ENCODE results near the gene MCF2. TPM values are rescaled to one million over a fixed set of nuclear protein-coding genes. Genes with fewer than 3 reads are reported as not detected.

The MCF2 gene
- total and polyA plus RNA-seq, 2 of the 8 experiments (the other 6 are each of a cell fraction or from before 2014, with no cell fraction given): 0.30 to 0.71 TPM

GRCh38 chrX:139596068-139596467, 111.9 kb downstream of the MCF2 start:
- 55% methylated on average over 4 of the region's 4 CpGs; no CpG with 5 or more reads in 1 of the 2 experiments for WGBS, 2 experiments (ENCODE audit: extremely low coverage in 1 of 2, insufficient coverage in 1 of 2, insufficient read length in 1 of 2, insufficient replicate concordance in 2 of 2, low coverage in 1 of 2, low lambda C conversion rate in 2 of 2, missing lambda C conversion rate in 1 of 2)

More at GRCh38 chrX:139596068-139596467, 111.9 kb downstream of the MCF2 start:
- Histone ChIP-seq H4K20me1 (replicated peaks in 1 of 2; ENCODE audit: control insufficient read depth in 1 of 2, insufficient read depth in 2 of 2, low read length in 2 of 2) (no peaks in the 10 kb centered on the region), H2BK5ac (ENCODE audit: low read depth, low read length) (no peak overlapping the region), H4K5ac (ENCODE audit: insufficient read length, low read depth, low read length) (no peak overlapping the region), H3K27ac (ENCODE audit: low read depth, low read length) (no peak overlapping the region), H3K79me2 (ENCODE audit: control insufficient read depth in 1 of 2, insufficient read depth in 2 of 2, low read length in 2 of 2) (no peaks in the 10 kb centered on the region), H4K8ac (ENCODE audit: extremely low read depth, insufficient read depth, low read length) (no peak overlapping the region), H3K36me3 (ENCODE audit: control insufficient read depth in 2 of 4, insufficient read depth in 4 of 4, low read length in 3 of 4) (no peaks in the 10 kb centered on the region), H3K56ac (replicated peaks; ENCODE audit: insufficient read length, low read depth, low read length) (no peak overlapping the region), H3K9ac (replicated peaks in 1 of 4; ENCODE audit: extremely low read depth in 1 of 4, low read depth in 3 of 4, low read length in 3 of 4) (no peak overlapping the region), H3K23me2 (ENCODE audit: low read depth, low read length) (no peaks in the 10 kb centered on the region), H3K4me2 (ENCODE audit: insufficient read depth in 1 of 2, low read depth in 2 of 2, low read length in 2 of 2) (no peak overlapping the region), H4K91ac (replicated peaks; ENCODE audit: insufficient read length, low read length) (no peak overlapping the region), H2BK15ac (ENCODE audit: low read length) (no peak overlapping the region), H3K23ac (ENCODE audit: insufficient read length) (no peak overlapping the region), H3K4ac (replicated peaks; ENCODE audit: insufficient read length, low read depth, low read length) (no peak overlapping the region), H2BK20ac (ENCODE audit: low read length) (no peak overlapping the region), H3K4me1 (replicated peaks in 1 of 4; ENCODE audit: control insufficient read depth in 3 of 4, insufficient read depth in 4 of 4, low read length in 3 of 4) (no peaks in the 10 kb centered on the region), H3K14ac (ENCODE audit: insufficient read length) (no peak overlapping the region), H3K4me3 (ENCODE audit: extremely low read depth in 1 of 4, insufficient read depth in 2 of 4, low read depth in 3 of 4, low read length in 4 of 4) (no peak overlapping the region), H3K79me1 (ENCODE audit: low read depth, low read length) (no peaks in the 10 kb centered on the region), H2BK120ac (replicated peaks; ENCODE audit: low read depth, low read length) (no peak overlapping the region), H3K27me3 (replicated peaks in 1 of 4; ENCODE audit: control insufficient read depth in 3 of 4, extremely low read depth in 1 of 4, insufficient read depth in 3 of 4, low read length in 3 of 4) (no peaks in the 10 kb centered on the region), H2BK12ac (ENCODE audit: low read depth, low read length) (no peak overlapping the region), H2AK5ac (ENCODE audit: low read depth, low read length) (no peak overlapping the region), H3K9me3 (ENCODE audit: insufficient read depth in 2 of 2, low read depth in 1 of 2, low read length in 1 of 2) (no peaks in the 10 kb centered on the region), H2AFZ (ENCODE audit: low read length) (no peak overlapping the region), H3K18ac (ENCODE audit: extremely low read depth, low read length) (no peak overlapping the region)
- DNase-seq (ENCODE audit: low read depth in 1 of 2, low spot score in 2 of 2) (no peak), FAIRE-seq (peak; percentile 52)
- TF ChIP-seq RAD21 (IDR thresholded peaks at IDR 0.05 in 1 of 2, conservative IDR thresholded peaks at IDR 0.05 in 1 of 2; ENCODE audit: low read depth in 2 of 2, low read length in 2 of 2) (peak; percentile 12 to 28; a peak in 3 of 4 replicates), POLR2A (IDR thresholded peaks at IDR 0.05; ENCODE audit: control extremely low read depth in 1 of 2, low read depth in 2 of 2, low read length in 2 of 2) (no peak), EZH2 (IDR thresholded peaks at IDR 0.05; ENCODE audit: low read depth, low read length, severe bottlenecking) (no peak)
- CTCF ChIA-PET (ENCODE audit: partially characterized antibody): no interaction called here
- POLR2A ChIA-PET (ENCODE audit: partially characterized antibody): no interaction called here
